Embryonic facial prominence (tissue), 1 donor: ENCODE data around the gene CACNG7.
"Not testable (repeated sequence)": the region's sequence is repeated elsewhere in the genome, so short reads cannot be mapped to it uniquely, and the experiment has no call there.

Source experiments
- DNase-seq: peaks from one replicate; pipeline ENCODE4 v3.0.0-alpha.2; 2016; ENCODE audit errors: extremely low spot score

The CACNG7 gene

DNA sequence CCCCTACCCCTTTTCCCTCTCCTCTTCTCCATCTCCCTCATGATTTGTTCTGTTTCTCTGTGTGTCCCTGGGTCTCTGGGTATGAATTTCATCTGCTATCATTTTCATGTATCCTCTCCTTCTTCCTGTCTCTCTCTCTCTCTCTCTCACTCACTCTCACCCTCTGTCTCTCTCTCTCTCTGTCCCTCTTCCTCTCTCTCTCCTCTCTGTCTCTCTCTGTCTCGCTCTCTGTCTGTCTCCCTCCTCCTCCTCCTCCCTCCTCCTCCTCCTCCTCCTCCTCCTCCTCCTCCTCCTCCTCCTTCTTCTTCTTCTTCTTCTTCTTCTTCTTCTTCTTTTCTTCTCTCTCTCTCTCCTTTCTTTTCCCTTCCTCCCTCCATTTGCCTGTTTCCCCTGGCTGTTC lies 3.3 kb upstream of the CACNG7 start:
- DNase-seq = no peak

- DNase-seq = no peak
Measured at GRCh38 chr19:53906211-53907192, 2.6 kb upstream of the CACNG7 start.

- no peak for DNase-seq
Measured at GRCh38 chr19:53907193-53907581, 1.9 kb upstream of the CACNG7 start.

- no peak for DNase-seq
Measured at GRCh38 chr19:53907690-53908089, 1.4 kb upstream of the CACNG7 start.

- DNase-seq = no peak
Measured at GRCh38 chr19:53908106-53908934, 758 bp upstream of the CACNG7 start.

DNA sequence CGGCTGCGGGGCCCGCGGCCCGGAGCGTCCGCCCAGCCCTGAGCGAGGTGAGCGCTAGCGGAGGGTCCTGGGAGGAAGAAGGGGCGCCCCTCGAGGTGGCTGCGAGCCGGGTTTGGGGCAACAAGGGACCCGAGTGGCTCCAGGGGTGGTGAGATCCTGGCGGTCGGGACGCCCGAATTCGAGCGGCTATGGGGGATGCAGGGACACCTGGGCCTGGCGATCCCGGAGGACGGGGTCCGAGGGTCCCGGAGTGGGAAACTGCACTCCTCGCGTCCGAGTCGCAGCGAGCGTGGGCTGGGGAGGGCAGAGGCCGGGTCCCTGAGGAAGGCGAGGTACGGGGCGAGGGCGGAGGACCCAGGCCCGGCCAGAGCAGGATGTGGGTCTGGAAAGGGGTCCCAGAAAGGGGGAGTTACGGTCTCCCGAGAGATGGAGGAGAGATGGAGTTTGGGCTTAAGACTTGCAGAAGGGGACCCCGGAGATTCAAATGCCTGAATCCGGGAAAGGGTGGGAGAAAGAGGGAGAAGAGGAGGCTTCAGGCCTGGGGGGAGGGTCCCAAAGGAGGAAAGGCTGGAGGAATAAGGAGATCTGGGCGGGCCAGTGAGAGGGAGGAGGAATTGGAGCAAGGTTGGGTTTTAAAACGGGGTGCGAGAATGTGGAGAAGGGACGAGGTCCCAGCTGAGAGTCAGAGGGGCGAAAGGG lies 542 bp downstream of the CACNG7 start:
- no peak for DNase-seq

- DNase-seq = no peak
Measured at GRCh38 chr19:53910170-53910518, 1.1 kb downstream of the CACNG7 start.

DNA sequence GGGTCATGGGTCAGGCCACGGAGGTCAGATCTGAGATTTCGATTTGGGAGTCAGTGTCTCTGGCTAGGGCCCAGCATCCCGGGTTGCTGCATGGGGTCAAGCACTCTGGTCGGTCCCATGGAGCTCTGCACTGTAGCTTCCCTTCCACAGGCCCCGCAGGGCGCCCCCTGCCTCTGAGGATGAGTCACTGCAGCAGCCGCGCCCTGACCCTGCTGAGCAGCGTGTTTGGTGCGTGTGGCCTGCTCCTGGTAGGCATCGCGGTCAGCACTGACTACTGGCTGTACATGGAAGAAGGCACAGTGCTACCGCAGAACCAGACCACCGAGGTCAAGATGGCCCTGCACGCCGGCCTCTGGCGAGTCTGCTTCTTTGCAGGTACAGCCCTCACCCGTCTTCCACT lies 3.6 kb downstream of the CACNG7 start:
- DNase-seq = no peak

DNA sequence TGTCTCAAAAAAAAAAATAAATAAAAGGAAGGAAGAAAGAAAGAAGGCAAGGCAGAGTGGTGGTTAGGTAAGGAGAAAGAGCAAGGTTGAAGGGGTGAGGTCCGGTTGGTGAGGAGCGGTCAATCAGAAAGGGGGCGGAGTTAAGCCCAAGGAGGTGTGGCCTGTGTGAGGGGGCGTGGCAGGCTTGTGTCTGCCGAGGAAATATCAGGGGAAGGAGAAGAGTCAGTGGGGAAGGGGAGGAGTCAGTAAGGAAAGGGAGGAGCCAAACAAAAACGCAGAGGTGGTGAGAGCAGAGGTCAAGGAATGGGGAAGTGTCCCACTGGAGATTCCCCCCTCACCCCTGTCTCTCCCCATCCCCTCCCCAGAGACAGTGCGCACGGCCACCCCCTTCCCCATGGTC lies 5.9 kb downstream of the CACNG7 start:
- DNase-seq = no peak

- DNase-seq = no peak
Measured at GRCh38 chr19:53916004-53916403, 6.9 kb downstream of the CACNG7 start.

GRCh38 chr19:53917356-53917755 lies 8.3 kb downstream of the CACNG7 start:
- DNase-seq = no peak

- DNase-seq = no peak
Measured at GRCh38 chr19:53927739-53928138, 18.7 kb downstream of the CACNG7 start.

GRCh38 chr19:53936029-53936428 lies 27.0 kb downstream of the CACNG7 start:
- DNase-seq = no peak

DNA sequence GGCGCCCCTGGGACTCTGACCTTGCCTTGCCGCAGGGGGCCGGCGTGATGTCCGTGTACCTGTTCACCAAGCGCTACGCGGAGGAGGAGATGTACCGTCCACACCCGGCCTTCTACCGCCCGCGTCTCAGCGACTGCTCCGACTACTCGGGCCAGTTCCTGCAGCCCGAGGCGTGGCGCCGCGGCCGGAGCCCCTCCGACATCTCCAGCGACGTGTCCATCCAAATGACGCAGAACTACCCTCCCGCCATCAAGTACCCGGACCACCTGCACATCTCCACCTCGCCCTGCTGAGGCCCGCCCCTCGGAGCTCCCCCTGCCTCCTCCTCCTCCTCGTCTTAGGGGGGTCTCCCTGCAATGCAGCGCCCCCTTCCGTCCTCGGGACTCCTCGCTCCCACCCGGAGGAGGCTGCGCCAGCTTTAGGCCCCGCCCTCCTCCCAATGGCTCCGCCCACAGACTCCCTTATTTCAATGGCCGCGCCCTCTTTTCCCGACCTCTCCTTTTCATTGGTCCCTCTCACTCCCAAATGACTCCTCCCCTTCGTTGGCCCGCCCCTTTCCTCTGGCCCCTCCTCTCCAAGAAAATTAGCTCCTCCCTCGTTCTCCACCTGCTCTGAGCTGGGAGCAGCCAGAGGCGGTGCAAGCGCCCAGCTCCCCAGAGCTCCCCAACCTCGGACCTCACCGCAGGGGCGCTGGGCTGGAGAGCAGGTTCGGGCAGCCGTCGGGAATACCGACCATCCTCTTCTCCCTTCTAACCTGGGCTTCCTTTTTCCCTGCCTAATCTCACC lies 33.1 kb downstream of the CACNG7 start:
- DNase-seq = no peak

DNA sequence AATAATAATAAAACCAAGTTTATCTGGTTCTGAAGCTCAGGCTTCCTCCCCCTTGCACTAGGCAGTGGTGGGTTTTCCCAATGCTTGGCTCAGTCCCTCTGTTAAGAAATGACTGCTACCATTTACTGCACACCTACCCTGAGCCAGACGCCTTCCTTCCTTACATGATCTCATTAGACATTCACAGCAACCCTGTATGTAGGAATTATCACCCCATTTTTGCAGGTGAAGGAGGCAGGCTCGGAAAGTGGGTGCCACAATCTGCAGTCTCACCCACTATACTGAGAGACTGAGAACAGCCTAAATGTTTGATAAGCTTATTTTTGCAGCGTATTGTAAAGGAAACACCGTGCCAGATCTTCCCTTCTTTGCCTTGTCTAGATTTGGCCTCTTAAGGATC lies 35.3 kb downstream of the CACNG7 start:
- no peak for DNase-seq

- DNase-seq = no peak
Measured at GRCh38 chr19:53944933-53945332, 35.9 kb downstream of the CACNG7 start.

DNA sequence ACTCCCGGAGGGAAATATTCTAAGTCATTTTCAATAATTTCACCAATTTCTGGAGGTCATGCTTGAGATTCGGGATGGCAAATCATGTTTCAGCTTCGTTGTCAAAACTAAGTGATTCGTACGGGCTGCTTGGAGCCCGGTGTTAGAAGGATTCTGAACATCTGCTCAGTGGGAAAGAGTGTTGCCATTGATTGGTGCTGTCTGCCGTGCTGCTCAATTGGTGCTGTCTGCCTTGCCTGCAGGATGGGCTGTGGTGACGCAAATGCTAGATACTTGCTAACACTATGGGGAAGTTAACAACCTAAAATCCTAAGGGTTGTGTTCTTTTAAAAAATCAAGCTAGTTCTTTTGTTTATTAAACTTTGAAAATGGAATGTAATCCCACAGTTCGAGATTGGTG lies 36.4 kb downstream of the CACNG7 start:
- no peak for DNase-seq

GRCh38 chr19:53945998-53946397 lies 36.9 kb downstream of the CACNG7 start:
- no peak for DNase-seq

DNA sequence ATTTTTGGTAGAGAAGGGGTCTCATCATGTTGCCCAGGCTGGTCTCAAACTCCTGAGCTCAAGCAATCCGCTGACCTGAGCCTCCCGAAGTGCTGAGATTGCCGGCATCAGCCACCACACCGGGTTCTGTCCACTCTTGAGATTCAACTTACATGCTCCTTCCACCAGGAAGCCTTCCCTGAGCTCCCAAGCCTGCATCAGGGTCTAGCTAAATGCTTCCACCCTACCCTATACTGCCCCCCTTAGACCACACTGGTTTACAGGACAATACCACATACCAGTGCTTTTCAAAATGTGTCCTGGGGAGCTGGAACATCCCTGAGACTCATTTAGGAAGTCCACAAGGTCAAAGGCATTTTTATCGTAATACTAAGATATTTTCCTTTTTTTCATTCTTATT lies 38.5 kb downstream of the CACNG7 start:
- DNase-seq = no peak

DNA sequence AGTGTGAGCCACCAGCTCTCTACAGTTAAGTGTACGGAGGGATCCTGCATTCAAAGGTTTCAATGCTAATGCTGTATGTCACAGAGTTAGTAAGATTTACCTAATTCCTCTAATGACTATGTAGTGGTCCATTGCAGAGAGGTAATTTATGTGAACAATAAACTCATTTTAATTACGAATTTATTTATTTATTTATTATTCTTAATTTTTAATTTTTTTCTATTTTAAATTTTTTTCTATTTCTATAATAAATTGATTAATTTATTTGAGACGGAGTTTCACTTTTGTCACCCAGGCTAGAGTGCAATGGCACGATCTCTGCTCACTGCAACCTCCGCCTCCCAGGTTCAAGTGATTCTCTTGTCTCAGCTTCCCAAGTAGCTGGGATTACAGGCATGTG lies 39.5 kb downstream of the CACNG7 start:
- DNase-seq = not testable (repeated sequence)

DNA sequence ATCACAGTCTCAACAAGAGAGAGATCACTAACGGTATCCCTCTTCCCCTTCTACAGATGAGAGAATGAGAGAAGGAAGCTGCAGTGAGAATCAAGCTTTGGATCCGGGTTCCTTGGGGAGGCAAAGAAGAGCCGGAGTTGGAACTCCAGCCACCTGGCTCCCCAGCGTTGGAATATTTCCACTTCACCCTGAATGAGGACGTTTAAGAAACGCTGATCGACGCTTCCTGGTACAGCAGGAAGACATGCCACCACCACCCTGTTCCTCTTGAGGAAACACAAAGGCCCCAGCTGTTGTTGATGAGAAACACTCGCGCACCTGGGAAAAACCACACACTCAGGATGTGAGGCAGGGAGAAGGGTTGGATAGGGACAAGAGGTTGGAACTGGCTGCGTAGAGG lies 42.4 kb downstream of the CACNG7 start:
- DNase-seq = no peak
